ENCODE data around the gene ZNF213.

The ZNF213 gene

GRCh38 chr16:3188675-3188924 is 53.8 kb downstream of the ZNF213 start:
- TF ChIP-seq CTCF (IDR thresholded peaks at IDR 0.05; ENCODE audit: extremely low read depth, missing control alignments), result no peak
- no peak for DNase-seq (ENCODE audit: low spot score)

GRCh38 chr16:3188925-3189825 is 54.3 kb downstream of the ZNF213 start:
- no peak for TF ChIP-seq CTCF (IDR thresholded peaks at IDR 0.05; ENCODE audit: extremely low read depth, missing control alignments)
- peak; percentile 71 for DNase-seq (ENCODE audit: low spot score)

GRCh38 chr16:3189869-3190268 is 55.0 kb downstream of the ZNF213 start:
- no peak for TF ChIP-seq CTCF (IDR thresholded peaks at IDR 0.05; ENCODE audit: extremely low read depth, missing control alignments)
- DNase-seq (ENCODE audit: low spot score), result no peak

- no peak for TF ChIP-seq CTCF (IDR thresholded peaks at IDR 0.05; ENCODE audit: extremely low read depth, missing control alignments)
- DNase-seq (ENCODE audit: low spot score), result peak; percentile 66
These were observed 56.1 kb downstream of the ZNF213 start for GRCh38 chr16:3190949-3191353.

Measured in GM20000 (cell line).